GM23338 (cell line): ENCODE results near the gene UQCC2. TPM values are rescaled to one million over a fixed set of nuclear protein-coding genes. Genes with fewer than 3 reads are reported as not detected.

Experiments used
- ATAC-seq: fragments of 200-7000 bp; cut with Tn5 transposase; 3 replicates; pipeline ENCODE4 v1.9.1; 2020
- DNase-seq: peaks from one replicate; pipeline ENCODE4 v3.0.0-alpha.2; 2015; ENCODE audit warnings: low spot score
- H2AFZ ChIP-seq: fragments of 200-600 bp; sonication (generic); 2 replicates; pipeline ENCODE4 v1.8.0; 2016; ENCODE audit warnings: antibody characterized with exemption, mild to moderate bottlenecking, moderate library complexity
- H3F3A ChIP-seq: fragments of 200-600 bp; sonication (generic); replicated peaks from 2 replicates; pipeline ENCODE4 v1.8.0; 2017; ENCODE audit warnings: antibody characterized with exemption, mixed run types, low read depth
- H3K27ac ChIP-seq: fragments of 200-600 bp; sonication (generic); 2 replicates; pipeline ENCODE4 v1.6.1; 2016; ENCODE audit warnings: low read depth
- H3K27me3 ChIP-seq: fragments of 200-600 bp; sonication (generic); 2 replicates; pipeline ENCODE4 v1.8.0; 2016; ENCODE audit warnings: mild to moderate bottlenecking, mixed run types, moderate library complexity; ENCODE audit not compliant: insufficient read depth
- H3K36me3 ChIP-seq: fragments of 200-600 bp; sonication (generic); 2 replicates; pipeline ENCODE4 v1.8.0; 2016; ENCODE audit warnings: mild to moderate bottlenecking; ENCODE audit not compliant: insufficient read depth
- H3K4me1 ChIP-seq: fragments of 200-600 bp; sonication (generic); 2 replicates; pipeline ENCODE4 v1.8.0; 2016; ENCODE audit warnings: mild to moderate bottlenecking, moderate library complexity; ENCODE audit not compliant: insufficient read depth
- H3K4me2 ChIP-seq: fragments of 200-600 bp; sonication (generic); 2 replicates; pipeline ENCODE4 v1.7.1; 2017; ENCODE audit warnings: mixed run types
- H3K4me3 ChIP-seq: fragments of 200-600 bp; sonication (generic); 2 replicates; pipeline ENCODE4 v1.6.1; 2016; ENCODE audit warnings: mixed run types
- H3K79me2 ChIP-seq: fragments of 200-600 bp; sonication (generic); replicated peaks from 2 replicates; pipeline ENCODE4 v1.8.0; 2017; ENCODE audit warnings: mild to moderate bottlenecking; ENCODE audit not compliant: insufficient read depth
- H3K9me2 ChIP-seq: fragments of 200-600 bp; sonication (generic); 2 replicates; pipeline ENCODE4 v1.8.0; 2017; ENCODE audit not compliant: insufficient read depth
- H4K20me1 ChIP-seq: fragments of 200-600 bp; sonication (generic); replicated peaks from 2 replicates; pipeline ENCODE4 v1.8.0; 2017; ENCODE audit warnings: mild to moderate bottlenecking; ENCODE audit not compliant: insufficient read depth
- H3K27ac Mint-ChIP-seq: 2 replicates; pipeline ENCODE4 v1.8.0; 2020; ENCODE audit warnings: inconsistent platforms, mild to moderate bottlenecking, moderate library complexity, mixed read lengths
- H3K27me3 Mint-ChIP-seq: 3 replicates; pipeline ENCODE4 v1.8.0; 2022; ENCODE audit warnings: low read depth, mild to moderate bottlenecking, moderate library complexity, mixed read lengths, inconsistent platforms; ENCODE audit not compliant: insufficient read depth, poor library complexity
- H3K36me3 Mint-ChIP-seq: 3 replicates; pipeline ENCODE4 v1.8.0; 2021; ENCODE audit warnings: low read depth, mild to moderate bottlenecking, inconsistent platforms, moderate library complexity, mixed read lengths
- H3K4me1 Mint-ChIP-seq: 3 replicates; pipeline ENCODE4 v1.8.0; 2020; ENCODE audit warnings: mild to moderate bottlenecking, inconsistent platforms, mixed read lengths
- H3K4me3 Mint-ChIP-seq: 3 replicates; pipeline ENCODE4 v1.8.0; 2021; ENCODE audit warnings: moderate library complexity, mild to moderate bottlenecking, inconsistent platforms, mixed read lengths
- H3K9me3 Mint-ChIP-seq: 3 replicates; pipeline ENCODE4 v1.8.0; 2020; ENCODE audit warnings: moderate library complexity, mild to moderate bottlenecking, inconsistent platforms, mixed read lengths
- CREB1 ChIP-seq: fragments of 250-450 bp; sonication (Bioruptor Pico); IDR thresholded peaks from 2 replicates; pipeline ENCODE4 v1.5.0; 2020; ENCODE audit warnings: low read depth, mild to moderate bottlenecking, moderate library complexity
- CTCF ChIP-seq, 2 experiments: fragments of 200-600 bp in 1 of 2; sonication (generic) in 1 of 2; conservative IDR thresholded peaks; 2 replicates each; pipeline versions ENCODE4 v1.5.1 to v1.6.1; 2016 to 2017; ENCODE audit warnings: antibody characterized with exemption in 2 of 2, low read depth in 2 of 2, mild to moderate bottlenecking in 2 of 2, moderate library complexity in 1 of 2
- ETS1 ChIP-seq: IDR thresholded peaks from 2 replicates; pipeline ENCODE4 v1.6.1; 2016; ENCODE audit warnings: antibody characterized with exemption
- EZH2 ChIP-seq: fragments of 200-600 bp; sonication (generic); IDR thresholded peaks from one replicate; pipeline ENCODE4 v1.8.0; 2017; ENCODE audit warnings: antibody characterized with exemption, mild to moderate bottlenecking, low read depth; ENCODE audit not compliant: unreplicated experiment
- EZH2phosphoT487 ChIP-seq: fragments of 200-600 bp; sonication (generic); IDR thresholded peaks from one replicate; pipeline ENCODE4 v1.8.1; 2018; ENCODE audit warnings: antibody characterized with exemption; ENCODE audit not compliant: unreplicated experiment
- JUNB ChIP-seq: IDR thresholded peaks from one replicate; pipeline ENCODE4 v1.6.1; 2016; ENCODE audit warnings: antibody characterized with exemption; ENCODE audit not compliant: unreplicated experiment
- NANOG ChIP-seq: IDR thresholded peaks from 2 replicates; pipeline ENCODE4 v1.6.1; 2016; ENCODE audit warnings: antibody characterized with exemption, borderline replicate concordance
- POLR2AphosphoS5 ChIP-seq: IDR thresholded peaks from 2 replicates; pipeline ENCODE4 v1.6.1; 2016; ENCODE audit warnings: antibody characterized with exemption, low read depth
- REST ChIP-seq: IDR thresholded peaks from one replicate; pipeline ENCODE4 v1.6.1; 2018; ENCODE audit warnings: antibody characterized with exemption; ENCODE audit not compliant: unreplicated experiment
- STAT1 ChIP-seq: IDR thresholded peaks from one replicate; pipeline ENCODE4 v1.6.1; 2016; ENCODE audit warnings: antibody characterized with exemption; ENCODE audit not compliant: unreplicated experiment
- ZNF114 ChIP-seq: fragments of 250-450 bp; sonication (Bioruptor Pico); IDR thresholded peaks from 2 replicates; pipeline ENCODE4 v1.5.0; 2020; ENCODE audit warnings: mild to moderate bottlenecking, moderate library complexity
- ZNF331 ChIP-seq: fragments of 250-450 bp; sonication (Bioruptor Pico); IDR thresholded peaks from 2 replicates; pipeline ENCODE4 v1.5.0; 2020; ENCODE audit warnings: low read depth, mild to moderate bottlenecking, moderate library complexity
- ZNF462 ChIP-seq: fragments of 250-450 bp; sonication (Bioruptor Pico); IDR thresholded peaks from 2 replicates; pipeline ENCODE4 v1.5.0; 2020; ENCODE audit warnings: mild to moderate bottlenecking, moderate library complexity
- polyA plus RNA-seq: library from polyadenylated mRNA; unstranded; fragments of >200 nt; fragmentation: Nextera tagmentation; extraction: Ambion mirVana; gene quantifications from 2 replicates; pipeline ENCODE4 v1.2.1, GENCODE V29; 2016
- total RNA-seq: library from RNA; depleted of rRNA; stranded (reverse); fragments of >200 nt; shearing (Covaris generic); gene quantifications from 2 replicates; pipeline ENCODE4 v1.2.3, GENCODE V29; 2014

Gene UQCC2
- total and polyA plus RNA-seq, 2 experiments from 2014 or later: 48.9 to 379 TPM

GRCh38 chr6:33677143-33677660 is 34.3 kb downstream of the UQCC2 start:
- Histone ChIP-seq H4K20me1 (no peaks in the 10 kb centered on the region; the same call in 1 of the 2 replicates), H3K4me1 (no peaks in the 10 kb centered on the region), H3K27me3 (no peaks in the 10 kb centered on the region), H3K79me2 (no peaks in the 10 kb centered on the region), H3K4me3 (no peak overlapping the region), H3K36me3 (no peaks in the 10 kb centered on the region), H3K4me2 (no peak overlapping the region), H3K9me2 (no peaks in the 10 kb centered on the region), H3K27ac (no peak overlapping the region), H2AFZ (no peak overlapping the region), H3F3A (no peaks in the 10 kb centered on the region)
- no peak for DNase-seq
- TF ChIP-seq JUNB (no peak), ZNF114 (CRISPR knock-in tag) (no peak), CREB1 (CRISPR knock-in tag) (no peak), REST (no peak), ZNF331 (CRISPR knock-in tag) (no peak), ZNF462 (no peak), POLR2AphosphoS5 (no peak), CTCF (conservative IDR thresholded peaks at IDR 0.05; ENCODE audit: low read depth in 2 of 2) (no peak), ETS1 (no peak), EZH2phosphoT487 (no peak), STAT1 (no peak), NANOG (no peak), EZH2 (no peak)
- H3K9me3 Mint-ChIP-seq: no peaks in the 10 kb centered on the region
- ATAC-seq: no peak
- H3K27ac Mint-ChIP-seq: no peak overlapping the region; the same call in 1 of the 2 replicates
- peaks cover 35% of the 10 kb centered on the region for H3K36me3 Mint-ChIP-seq
- H3K27me3 Mint-ChIP-seq: peaks cover 10% of the 10 kb centered on the region
- no peaks in the 10 kb centered on the region for H3K4me1 Mint-ChIP-seq
- H3K4me3 Mint-ChIP-seq: no peak overlapping the region
